Tibial nerve (tissue), 4 donors: ENCODE measurements around the gene CCDC9. TPM values are rescaled to one million over a fixed set of nuclear protein-coding genes. Genes with fewer than 3 reads are reported as not detected.
"Not testable (repeated sequence)": the region's sequence is repeated elsewhere in the genome, so short reads cannot be mapped to it uniquely, and the experiment has no call there.

Experiments
- DNase-seq, 2 donors: peaks; one replicate each; pipeline ENCODE4 v3.0.0-alpha.2; 2019; ENCODE audit warnings: low spot score in 2 of 2
- H3K27ac ChIP-seq, 4 donors: fragments of 200-600 bp; sonication (generic) in 3 of 4; one replicate each; pipeline ENCODE4 v1.5.1; 2017 to 2019; ENCODE audit warnings: mild to moderate bottlenecking in 1 of 4
- H3K27me3 ChIP-seq, 2 donors: fragments of 200-600 bp; sonication (generic) in 1 of 2; one replicate each; pipeline versions ENCODE4 v1.5.1 to v1.6.0; 2017 to 2019
- H3K36me3 ChIP-seq, 3 donors: fragments of 200-600 bp; sonication (generic); one replicate each; pipeline ENCODE4 v1.5.1; 2018 to 2019
- H3K4me1 ChIP-seq, 4 donors: fragments of 200-600 bp; sonication (generic) in 3 of 4; one replicate each; pipeline ENCODE4 v1.5.1; 2017 to 2019
- H3K4me3 ChIP-seq, 4 donors: fragments of 200-600 bp; sonication (generic) in 3 of 4; one replicate each; pipeline ENCODE4 v1.5.1; 2017 to 2019; ENCODE audit warnings: mild to moderate bottlenecking in 1 of 4, moderate library complexity in 1 of 4
- H3K9me3 ChIP-seq, 4 donors: fragments of 200-600 bp; sonication (generic) in 3 of 4; one replicate each; pipeline ENCODE4 v1.5.1; 2017 to 2019
- EP300 ChIP-seq, 2 donors: sonication (generic); formaldehyde crosslinking; IDR thresholded peaks; one replicate each; pipeline ENCODE4 v1.6.1; 2017; ENCODE audit warnings: antibody characterized with exemption in 2 of 2, mild to moderate bottlenecking in 1 of 2
- POLR2A ChIP-seq, 2 donors: fragments of 450-650 bp; IDR thresholded peaks; one replicate each; pipeline ENCODE4 v1.6.1; 2017; ENCODE audit warnings: antibody characterized with exemption in 2 of 2, mild to moderate bottlenecking in 2 of 2, moderate library complexity in 2 of 2
- WGBS, 2 donors: methylation state at CpG; one replicate each; pipeline ENCODE4 v1.1.5; 2018; 5-methylcytosine and 5-hydroxymethylcytosine counted together
- total RNA-seq, 4 donors: library from RNA; depleted of rRNA; stranded (reverse); fragments of >200 nt; gene quantifications; one replicate each; pipeline ENCODE4 v1.1.0, GENCODE V29; 2016
- TF ChIP-seq, protein P1 (sequence below), 5 experiments: fragments of 200-600 bp in 3 of 5; fragments of 450-650 bp in 2 of 5; sonication (generic) in 3 of 5; IDR thresholded peaks; one replicate each; pipeline ENCODE4 v1.5.1; 2016 to 2019; ENCODE audit warnings: antibody characterized with exemption in 5 of 5, mild to moderate bottlenecking in 3 of 5, moderate library complexity in 2 of 5

CCDC9 gene
- total RNA-seq, 4 donors from 2014 or later, result 23.8 to 39.0 (median 32.7) TPM

DNA sequence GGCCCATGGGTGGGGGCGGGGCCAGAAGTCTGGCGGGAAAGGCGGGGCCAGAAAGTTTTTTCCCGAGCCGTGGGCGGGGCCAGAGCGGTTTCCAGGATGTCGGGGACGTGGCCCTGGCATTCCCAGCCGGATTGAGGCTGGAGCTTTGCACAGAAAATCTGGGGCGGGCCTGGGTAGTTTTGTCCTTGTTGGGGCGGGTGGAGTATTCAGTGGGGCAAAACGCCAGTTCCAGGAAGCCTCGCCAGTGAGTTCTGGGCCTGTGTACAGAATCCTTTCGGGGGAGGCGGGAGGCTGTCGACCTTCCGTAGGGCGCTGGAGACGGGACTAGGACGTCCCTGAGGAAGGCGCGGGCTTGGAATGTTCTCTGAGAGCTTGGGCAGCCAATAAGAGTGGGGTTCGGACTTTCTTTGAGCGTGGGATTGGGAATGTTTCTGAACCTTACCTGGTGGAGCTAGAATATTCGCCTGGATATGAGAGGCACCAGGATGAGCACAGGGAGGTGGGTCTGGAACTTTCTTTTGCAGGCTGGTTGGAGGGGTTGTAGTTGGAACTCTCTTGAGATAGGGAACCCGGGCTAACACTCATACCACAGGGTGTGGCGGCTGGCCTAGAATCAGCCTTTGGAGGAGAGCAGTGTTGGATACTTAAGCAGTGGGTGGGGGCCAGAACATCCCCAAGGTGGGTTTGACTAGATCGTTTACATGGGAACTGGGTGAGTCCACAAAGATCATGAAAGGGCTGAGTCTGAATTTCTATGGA lies 1.3 kb downstream of the CCDC9 start:
- Histone ChIP-seq H3K4me3 (peak overlapping the region; percentile 23 to 78 (median 64)), H3K9me3 (no peaks in the 10 kb centered on the region), H3K4me1 (peaks cover 0 to 43% (median 20%) of the 10 kb centered on the region in 4 donors), H3K27ac (peak overlapping the region; percentile 77 to 98 (median 90)), H3K36me3 (peaks cover 0 to 44% (median 16%) of the 10 kb centered on the region in 3 donors), H3K27me3 (no peaks in the 10 kb centered on the region)
- TF ChIP-seq POLR2A (IDR thresholded peaks at IDR 0.05) (peak; percentile 36 to 66), EP300 (IDR thresholded peaks at IDR 0.05) (peak in 1 of 2 donors; percentile 85)
- TF ChIP-seq, protein P1, sequence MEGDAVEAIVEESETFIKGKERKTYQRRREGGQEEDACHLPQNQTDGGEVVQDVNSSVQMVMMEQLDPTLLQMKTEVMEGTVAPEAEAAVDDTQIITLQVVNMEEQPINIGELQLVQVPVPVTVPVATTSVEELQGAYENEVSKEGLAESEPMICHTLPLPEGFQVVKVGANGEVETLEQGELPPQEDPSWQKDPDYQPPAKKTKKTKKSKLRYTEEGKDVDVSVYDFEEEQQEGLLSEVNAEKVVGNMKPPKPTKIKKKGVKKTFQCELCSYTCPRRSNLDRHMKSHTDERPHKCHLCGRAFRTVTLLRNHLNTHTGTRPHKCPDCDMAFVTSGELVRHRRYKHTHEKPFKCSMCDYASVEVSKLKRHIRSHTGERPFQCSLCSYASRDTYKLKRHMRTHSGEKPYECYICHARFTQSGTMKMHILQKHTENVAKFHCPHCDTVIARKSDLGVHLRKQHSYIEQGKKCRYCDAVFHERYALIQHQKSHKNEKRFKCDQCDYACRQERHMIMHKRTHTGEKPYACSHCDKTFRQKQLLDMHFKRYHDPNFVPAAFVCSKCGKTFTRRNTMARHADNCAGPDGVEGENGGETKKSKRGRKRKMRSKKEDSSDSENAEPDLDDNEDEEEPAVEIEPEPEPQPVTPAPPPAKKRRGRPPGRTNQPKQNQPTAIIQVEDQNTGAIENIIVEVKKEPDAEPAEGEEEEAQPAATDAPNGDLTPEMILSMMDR (IDR thresholded peaks at IDR 0.05), result peak in 1 of 5 experiments; percentile 22
- 1 to 3% methylated on average over 28 to 29 of the region's 29 CpGs for WGBS, 2 donors
- DNase-seq, result no peak

- Histone ChIP-seq H3K4me3 (peak overlapping the region in 2 of 4 donors; percentile 69 to 78), H3K4me1 (peaks cover 0 to 43% (median 20%) of the 10 kb centered on the region in 4 donors), H3K36me3 (peaks cover 0 to 52% (median 16%) of the 10 kb centered on the region in 3 donors), H3K27me3 (no peaks in the 10 kb centered on the region), H3K9me3 (no peaks in the 10 kb centered on the region), H3K27ac (peak overlapping the region; percentile 77 to 98 (median 90))
- DNase-seq, result no peak
- TF ChIP-seq EP300 (IDR thresholded peaks at IDR 0.05) (no peak), POLR2A (IDR thresholded peaks at IDR 0.05) (no peak)
- TF ChIP-seq, protein P1 (IDR thresholded peaks at IDR 0.05), result no peak
- 82 to 83% methylated on average over 9 of the region's 9 CpGs for WGBS, 2 donors
Observed at GRCh38 chr19:47258434-47258833, 2.1 kb downstream of the CCDC9 start.

DNA sequence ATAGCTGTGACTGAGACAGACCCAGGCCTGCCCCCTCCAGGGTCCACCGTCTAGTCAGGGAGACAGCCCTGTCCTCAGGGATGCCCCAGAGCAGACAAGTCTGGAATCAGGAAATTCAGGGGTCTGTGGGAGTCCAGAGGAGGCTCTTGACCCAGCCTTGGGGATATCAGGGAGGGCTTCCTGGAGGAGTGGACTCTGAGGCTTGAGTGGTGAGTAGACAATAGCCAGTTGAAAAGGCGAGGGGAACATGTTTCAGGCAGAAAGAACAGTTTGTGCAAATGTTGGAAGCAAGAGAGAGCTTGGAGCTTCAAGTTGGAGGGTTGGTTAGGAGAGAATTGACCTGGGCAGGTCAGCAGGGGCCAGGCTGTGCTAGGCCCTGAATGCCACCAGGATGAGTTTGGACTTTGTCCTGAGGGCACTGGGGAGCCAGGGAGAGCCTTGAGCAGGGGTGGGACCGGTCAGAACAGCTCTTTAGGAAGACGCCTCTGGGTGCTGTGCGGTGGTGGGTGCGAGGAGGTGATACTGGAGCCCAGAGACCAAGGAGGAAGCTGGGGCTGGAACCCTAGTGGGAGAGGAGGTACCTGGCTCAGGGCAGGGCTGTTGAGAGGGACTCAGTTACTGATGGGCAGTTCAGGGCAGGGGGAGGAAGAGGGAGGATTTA lies 2.7 kb downstream of the CCDC9 start:
- no peak for DNase-seq
- Histone ChIP-seq H3K4me1 (peaks cover 0 to 43% (median 20%) of the 10 kb centered on the region in 4 donors), H3K27ac (peak overlapping the region in 3 of 4 donors; percentile 89 to 98 (median 92)), H3K4me3 (no peak overlapping the region), H3K9me3 (no peaks in the 10 kb centered on the region), H3K27me3 (no peaks in the 10 kb centered on the region), H3K36me3 (peaks cover 0 to 58% (median 16%) of the 10 kb centered on the region in 3 donors)
- 85 to 88% methylated on average over 6 of the region's 6 CpGs for WGBS, 2 donors
- TF ChIP-seq, protein P1 (IDR thresholded peaks at IDR 0.05), result no peak
- TF ChIP-seq POLR2A (IDR thresholded peaks at IDR 0.05), result no peak
- no peak for TF ChIP-seq EP300 (IDR thresholded peaks at IDR 0.05)

DNA sequence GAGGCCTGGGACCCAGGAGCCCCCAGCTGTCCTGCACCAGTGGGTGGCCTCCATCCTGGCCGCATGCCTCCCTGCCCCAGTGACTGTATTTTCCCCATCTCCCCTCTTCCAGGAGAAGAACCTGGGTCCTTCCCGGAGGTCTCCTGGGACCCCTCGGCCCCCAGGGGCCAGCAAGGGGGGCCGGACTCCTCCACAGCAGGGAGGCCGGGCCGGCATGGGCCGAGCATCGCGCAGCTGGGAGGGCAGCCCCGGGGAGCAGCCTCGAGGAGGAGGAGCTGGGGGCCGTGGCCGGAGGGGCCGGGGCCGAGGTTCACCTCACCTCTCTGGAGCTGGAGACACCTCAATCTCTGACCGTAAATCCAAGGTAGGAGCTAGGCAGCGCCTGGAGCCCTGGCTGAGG lies 4.2 kb downstream of the CCDC9 start:
- Histone ChIP-seq H3K27ac (peak overlapping the region in 1 of 4 donors; percentile 6), H3K36me3 (peaks cover 2 to 73% (median 29%) of the 10 kb centered on the region in 3 donors), H3K4me3 (no peak overlapping the region), H3K4me1 (peaks cover 0 to 39% (median 20%) of the 10 kb centered on the region in 4 donors), H3K9me3 (no peaks in the 10 kb centered on the region), H3K27me3 (no peaks in the 10 kb centered on the region)
- WGBS, 2 donors, result 89 to 91% methylated on average over 16 to 17 of the region's 17 CpGs
- DNase-seq, result no peak
- TF ChIP-seq, protein P1 (IDR thresholded peaks at IDR 0.05), result no peak
- TF ChIP-seq POLR2A (IDR thresholded peaks at IDR 0.05) (no peak), EP300 (IDR thresholded peaks at IDR 0.05) (no peak)

GRCh38 chr19:47261946-47262793 lies 5.8 kb downstream of the CCDC9 start:
- H3K9me3 ChIP-seq, H3K27ac ChIP-seq, H3K27me3 ChIP-seq, H3K4me3 ChIP-seq, DNase-seq: not testable (repeated sequence)
- 89 to 93% methylated on average over 14 of the region's 14 CpGs for WGBS, 2 donors
- Histone ChIP-seq H3K4me1 (peaks cover 0 to 32% (median 18%) of the 10 kb centered on the region in 4 donors), H3K36me3 (peaks cover 6 to 90% (median 34%) of the 10 kb centered on the region in 3 donors)
